Tibial nerve (tissue), 4 donors: ENCODE measurements around the gene ARHGAP35.
"Not testable (repeated sequence)": the region's sequence is repeated elsewhere in the genome, so short reads cannot be mapped to it uniquely, and the experiment has no call there.

Source experiments
- CTCF ChIP-seq, 5 experiments: fragments of 200-600 bp in 3 of 5; fragments of 450-650 bp in 2 of 5; sonication (generic) in 3 of 5; IDR thresholded peaks; one replicate each; pipeline ENCODE4 v1.5.1; 2016 to 2019; ENCODE audit warnings: antibody characterized with exemption in 5 of 5, mild to moderate bottlenecking in 3 of 5, moderate library complexity in 2 of 5
- EP300 ChIP-seq, 2 donors: sonication (generic); formaldehyde crosslinking; IDR thresholded peaks; one replicate each; pipeline ENCODE4 v1.6.1; 2017; ENCODE audit warnings: antibody characterized with exemption in 2 of 2, mild to moderate bottlenecking in 1 of 2
- POLR2A ChIP-seq, 2 donors: fragments of 450-650 bp; IDR thresholded peaks; one replicate each; pipeline ENCODE4 v1.6.1; 2017; ENCODE audit warnings: antibody characterized with exemption in 2 of 2, mild to moderate bottlenecking in 2 of 2, moderate library complexity in 2 of 2

GRCh38 chr19:46882751-46883150 is 22.0 kb downstream of the ARHGAP35 start:
- TF ChIP-seq CTCF, EP300, POLR2A (IDR thresholded peaks at IDR 0.05): not testable (repeated sequence)
